Endothelial cell of umbilical vein (primary cell): ENCODE data around the gene IL34.

Source experiments
- MYC ChIP-seq: IDR thresholded peaks from one replicate; pipeline ENCODE4 v1.6.1; 2011; ENCODE audit warnings: mild to moderate bottlenecking, low read depth, low read length
- POLR2A ChIP-seq: IDR thresholded peaks from 2 replicates; pipeline ENCODE4 v1.6.1; 2012; ENCODE audit warnings: low read depth, mild to moderate bottlenecking, control low read depth, low read length
- POLR2AphosphoS5 ChIP-seq: IDR thresholded peaks from 2 replicates; pipeline ENCODE4 v1.6.1; 2012; ENCODE audit warnings: low read depth, mild to moderate bottlenecking, control low read depth, low read length, moderate library complexity; ENCODE audit not compliant: insufficient read depth
- TF ChIP-seq, protein P1 (sequence below), 2 donors: IDR thresholded peaks; 1 replicate in 1 of 2; 2 replicates in 1 of 2; pipeline ENCODE4 v1.5.1; 2011; ENCODE audit warnings: low read length in 2 of 2, mild to moderate bottlenecking in 2 of 2, moderate library complexity in 2 of 2, control low read depth in 1 of 2, inconsistent platforms in 1 of 2, low read depth in 1 of 2; ENCODE audit not compliant: insufficient read depth in 1 of 2; ENCODE audit errors: extremely low read depth in 1 of 2
- TF ChIP-seq, protein P2 (sequence below): IDR thresholded peaks from 2 replicates; pipeline ENCODE4 v1.6.1; 2011; ENCODE audit not compliant: insufficient read depth, insufficient read length

DNA sequence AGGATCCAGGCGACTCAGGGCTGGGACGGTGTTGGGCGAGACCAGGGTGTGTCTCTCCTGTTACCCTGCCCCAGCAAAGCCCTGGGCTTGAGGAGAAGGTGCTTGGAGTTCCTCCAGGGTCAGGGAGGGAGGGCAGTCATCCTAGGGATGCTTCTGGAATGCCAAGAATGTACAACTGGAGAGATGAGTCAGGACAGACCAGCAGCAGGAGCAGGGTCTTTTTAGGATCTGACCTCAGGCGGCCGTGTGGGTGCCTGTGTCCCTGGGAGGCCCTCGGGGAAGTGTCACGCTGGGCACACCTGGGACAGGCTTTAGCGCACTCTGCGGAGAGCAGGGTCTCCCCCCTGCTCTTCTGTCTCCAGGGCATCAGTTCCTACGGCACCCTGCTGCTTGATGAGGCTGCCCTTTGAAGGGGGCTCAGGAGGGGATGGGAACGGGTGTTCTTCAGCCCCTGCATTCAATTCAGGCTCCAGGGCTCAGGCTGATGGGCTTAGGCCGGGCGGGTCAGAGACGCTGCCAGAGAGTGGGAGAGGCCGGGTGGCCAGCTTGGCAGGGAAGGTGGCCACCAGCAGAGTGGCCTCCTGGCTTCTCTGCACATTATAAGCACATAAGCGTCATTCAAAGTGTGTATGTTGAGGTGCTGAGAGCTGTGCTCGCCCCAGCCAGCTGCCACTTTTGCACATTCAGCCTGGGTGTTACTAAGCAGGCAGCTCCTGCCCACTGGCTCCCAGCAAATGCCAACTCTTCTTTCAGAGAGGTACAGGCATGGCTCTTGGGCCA, 47.9 kb downstream of the IL34 start:
- TF ChIP-seq, protein P1, sequence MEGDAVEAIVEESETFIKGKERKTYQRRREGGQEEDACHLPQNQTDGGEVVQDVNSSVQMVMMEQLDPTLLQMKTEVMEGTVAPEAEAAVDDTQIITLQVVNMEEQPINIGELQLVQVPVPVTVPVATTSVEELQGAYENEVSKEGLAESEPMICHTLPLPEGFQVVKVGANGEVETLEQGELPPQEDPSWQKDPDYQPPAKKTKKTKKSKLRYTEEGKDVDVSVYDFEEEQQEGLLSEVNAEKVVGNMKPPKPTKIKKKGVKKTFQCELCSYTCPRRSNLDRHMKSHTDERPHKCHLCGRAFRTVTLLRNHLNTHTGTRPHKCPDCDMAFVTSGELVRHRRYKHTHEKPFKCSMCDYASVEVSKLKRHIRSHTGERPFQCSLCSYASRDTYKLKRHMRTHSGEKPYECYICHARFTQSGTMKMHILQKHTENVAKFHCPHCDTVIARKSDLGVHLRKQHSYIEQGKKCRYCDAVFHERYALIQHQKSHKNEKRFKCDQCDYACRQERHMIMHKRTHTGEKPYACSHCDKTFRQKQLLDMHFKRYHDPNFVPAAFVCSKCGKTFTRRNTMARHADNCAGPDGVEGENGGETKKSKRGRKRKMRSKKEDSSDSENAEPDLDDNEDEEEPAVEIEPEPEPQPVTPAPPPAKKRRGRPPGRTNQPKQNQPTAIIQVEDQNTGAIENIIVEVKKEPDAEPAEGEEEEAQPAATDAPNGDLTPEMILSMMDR (IDR thresholded peaks at IDR 0.05; ENCODE audit: extremely low read depth in 1 of 2, insufficient read depth in 1 of 2, low read depth in 1 of 2, low read length in 2 of 2) = no peak
- TF ChIP-seq POLR2AphosphoS5 (peak; percentile 64), POLR2A (no peak), MYC (no peak)
- TF ChIP-seq, protein P2, sequence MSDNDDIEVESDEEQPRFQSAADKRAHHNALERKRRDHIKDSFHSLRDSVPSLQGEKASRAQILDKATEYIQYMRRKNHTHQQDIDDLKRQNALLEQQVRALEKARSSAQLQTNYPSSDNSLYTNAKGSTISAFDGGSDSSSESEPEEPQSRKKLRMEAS = no peak
